GM23248 (cell line): ENCODE results near the gene NUP93.

Experiments
- EZH2 ChIP-seq: fragments of 200-600 bp; sonication (generic); IDR thresholded peaks from 2 replicates; pipeline ENCODE4 v1.6.1; 2018; ENCODE audit warnings: antibody characterized with exemption, mild to moderate bottlenecking; ENCODE audit not compliant: insufficient read depth, poor library complexity, severe bottlenecking
- EZH2phosphoT487 ChIP-seq: fragments of 200-600 bp; sonication (generic); IDR thresholded peaks from 2 replicates; pipeline ENCODE4 v1.6.1; 2018; ENCODE audit warnings: antibody characterized with exemption, moderate library complexity, mild to moderate bottlenecking, low read depth; ENCODE audit not compliant: insufficient read depth

GRCh38 chr16:56789360-56789759, 59.4 kb downstream of the NUP93 start:
- TF ChIP-seq EZH2: no peak
- no peak for TF ChIP-seq EZH2phosphoT487
